Measurements from ENCODE around the gene SF3B5. TPM values are rescaled to one million over a fixed set of nuclear protein-coding genes. Genes with fewer than 3 reads are reported as not detected.

Gene SF3B5
- total RNA-seq, 2 donors from 2014 or later = 133 to 167 TPM

Other genes starting within 250 kb of the SF3B5 start
- gene ZC2HC1B, start 231.1 kb downstream of the SF3B5 start, total RNA-seq = not detected
- gene PLAGL1, start 87.3 kb downstream of the SF3B5 start, total RNA-seq = 10 to 100 TPM; 33.5 to 36.4 TPM
- gene STX11, start 54.9 kb upstream of the SF3B5 start, total RNA-seq = 1 to 10 TPM; 1.5 to 1.7 TPM
- gene UTRN, start 189.8 kb upstream of the SF3B5 start, total RNA-seq = 10 to 100 TPM; 88.3 to 89.5 TPM

All from left colon (tissue), 2 donors.